Uterus (tissue), 4 donors: Measurements from ENCODE around the gene GIT1. TPM values are rescaled to one million over a fixed set of nuclear protein-coding genes. Genes with fewer than 3 reads are reported as not detected.

ENCODE experiments used
- DNase-seq, 2 donors: peaks; one replicate each; pipeline ENCODE4 v3.0.0-alpha.2; 2019 to 2020
- H3K27ac ChIP-seq, 2 donors: fragments of 200-600 bp; sonication (generic); 1 replicate in 1 of 2; 2 replicates in 1 of 2; pipeline ENCODE4 v1.5.1; 2016 to 2018
- H3K27me3 ChIP-seq, 2 donors: fragments of 200-600 bp; sonication (generic); one replicate each; pipeline ENCODE4 v1.5.1; 2018 to 2019; ENCODE audit warnings: control low read depth in 1 of 2
- H3K36me3 ChIP-seq, 2 donors: fragments of 200-600 bp; sonication (generic); one replicate each; pipeline ENCODE4 v1.5.1; 2019; ENCODE audit warnings: control low read depth in 1 of 2
- H3K4me1 ChIP-seq, 2 donors: fragments of 200-600 bp; sonication (generic); one replicate each; pipeline ENCODE4 v1.5.1; 2018 to 2019; ENCODE audit warnings: control low read depth in 1 of 2
- H3K4me3 ChIP-seq, 2 donors: fragments of 200-600 bp; sonication (generic); 1 replicate in 1 of 2; 2 replicates in 1 of 2; pipeline ENCODE4 v1.5.1; 2018 to 2019; ENCODE audit warnings: mild to moderate bottlenecking in 1 of 2
- H3K9me3 ChIP-seq, 2 donors: fragments of 200-600 bp; sonication (generic); one replicate each; pipeline ENCODE4 v1.5.1; 2019; ENCODE audit warnings: control low read depth in 1 of 2
- POLR2A ChIP-seq, 2 donors: fragments of 450-650 bp; IDR thresholded peaks; one replicate each; pipeline ENCODE4 v1.6.1; 2016; ENCODE audit warnings: antibody characterized with exemption in 2 of 2, mild to moderate bottlenecking in 1 of 2, moderate library complexity in 1 of 2
- intact Hi-C: fragments of 100-400 bp; cut with DNase I; formaldehyde crosslinking; loops from one replicate; pipeline ENCODE4 v1.15.1; 2023; ENCODE audit warnings: low total_unique reads
- total RNA-seq, 4 donors: library from RNA; depleted of rRNA in 3 of 4; stranded (reverse); fragments of >200 nt in 3 of 4; gene quantifications; one replicate each; pipeline versions ENCODE4 v1.1.0 to v1.2.4, GENCODE V29; 2014 to 2023
- TF ChIP-seq, protein P1 (sequence below), 4 experiments: fragments of 200-600 bp in 2 of 4; fragments of 450-650 bp in 2 of 4; sonication (generic) in 2 of 4; IDR thresholded peaks; one replicate each; pipeline ENCODE4 v1.5.1; 2016 to 2019; ENCODE audit warnings: antibody characterized with exemption in 4 of 4, mild to moderate bottlenecking in 2 of 4, moderate library complexity in 1 of 4
- donor health status: DM: yes; HTN: yes; CAD: no.

GIT1 gene
- total RNA-seq, 4 donors from 2014 or later = 13.1 to 75.0 (median 22.9) TPM

DNA sequence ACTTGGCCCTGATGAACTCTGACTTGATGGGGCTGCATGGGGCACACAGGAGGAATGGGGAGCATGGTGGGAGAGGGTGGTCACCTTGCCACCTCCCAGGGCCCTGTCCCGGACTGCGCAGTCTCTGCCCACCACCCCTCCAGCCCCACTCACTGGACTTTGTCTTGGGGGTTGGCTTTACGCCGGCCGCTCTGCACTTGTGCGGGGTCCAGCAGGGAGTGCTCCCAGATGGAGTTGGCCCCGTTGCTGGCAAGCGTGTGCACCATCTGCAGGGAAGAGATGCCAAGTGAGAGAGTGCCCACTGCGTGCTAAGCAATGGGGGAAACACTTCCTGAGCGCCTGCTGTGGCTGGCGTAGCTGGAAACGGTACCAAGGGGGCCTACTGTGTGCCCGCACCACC, 6.7 kb downstream of the GIT1 start:
- no peak overlapping the region for H3K4me3 ChIP-seq
- peaks cover 0 to 5% of the 10 kb centered on the region in 2 donors for H3K4me1 ChIP-seq
- TF ChIP-seq POLR2A (IDR thresholded peaks at IDR 0.05) = no peak
- TF ChIP-seq, protein P1, sequence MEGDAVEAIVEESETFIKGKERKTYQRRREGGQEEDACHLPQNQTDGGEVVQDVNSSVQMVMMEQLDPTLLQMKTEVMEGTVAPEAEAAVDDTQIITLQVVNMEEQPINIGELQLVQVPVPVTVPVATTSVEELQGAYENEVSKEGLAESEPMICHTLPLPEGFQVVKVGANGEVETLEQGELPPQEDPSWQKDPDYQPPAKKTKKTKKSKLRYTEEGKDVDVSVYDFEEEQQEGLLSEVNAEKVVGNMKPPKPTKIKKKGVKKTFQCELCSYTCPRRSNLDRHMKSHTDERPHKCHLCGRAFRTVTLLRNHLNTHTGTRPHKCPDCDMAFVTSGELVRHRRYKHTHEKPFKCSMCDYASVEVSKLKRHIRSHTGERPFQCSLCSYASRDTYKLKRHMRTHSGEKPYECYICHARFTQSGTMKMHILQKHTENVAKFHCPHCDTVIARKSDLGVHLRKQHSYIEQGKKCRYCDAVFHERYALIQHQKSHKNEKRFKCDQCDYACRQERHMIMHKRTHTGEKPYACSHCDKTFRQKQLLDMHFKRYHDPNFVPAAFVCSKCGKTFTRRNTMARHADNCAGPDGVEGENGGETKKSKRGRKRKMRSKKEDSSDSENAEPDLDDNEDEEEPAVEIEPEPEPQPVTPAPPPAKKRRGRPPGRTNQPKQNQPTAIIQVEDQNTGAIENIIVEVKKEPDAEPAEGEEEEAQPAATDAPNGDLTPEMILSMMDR (IDR thresholded peaks at IDR 0.05) = no peak
- H3K36me3 ChIP-seq = no peaks in the 10 kb centered on the region
- no peak overlapping the region for H3K27ac ChIP-seq
- no peak for DNase-seq
- H3K27me3 ChIP-seq = no peaks in the 10 kb centered on the region
- no peaks in the 10 kb centered on the region for H3K9me3 ChIP-seq
- intact Hi-C loops = no loop called here

DNA sequence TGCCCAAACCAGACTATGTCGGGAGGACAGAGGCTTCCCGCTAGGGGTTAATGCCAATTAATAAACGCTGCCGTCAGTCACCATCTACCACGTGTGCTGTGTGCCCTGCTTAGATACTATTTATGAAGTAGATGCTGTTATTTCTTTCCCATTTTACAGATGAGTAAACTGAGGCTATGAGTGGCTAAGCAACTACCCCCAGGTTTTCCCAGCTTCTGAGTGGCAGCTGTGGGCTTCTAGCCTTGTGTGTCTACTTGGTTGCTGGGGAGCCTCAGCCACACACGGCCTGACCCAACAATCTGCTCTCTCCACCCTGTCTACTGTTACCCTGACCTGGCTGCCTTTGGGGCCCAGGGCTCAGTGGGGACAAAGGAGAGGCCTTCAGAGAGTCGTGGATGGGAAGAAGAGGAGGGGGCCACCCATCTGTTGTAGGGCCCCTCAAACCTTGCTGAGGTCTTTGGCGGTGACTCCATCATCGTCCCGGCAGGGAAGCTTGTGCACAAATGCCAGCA, 7.1 kb downstream of the GIT1 start:
- intact Hi-C loops = no loop called here
- Histone ChIP-seq H3K27me3 (no peaks in the 10 kb centered on the region), H3K4me3 (no peak overlapping the region), H3K9me3 (no peaks in the 10 kb centered on the region), H3K36me3 (no peaks in the 10 kb centered on the region), H3K4me1 (peaks cover 3 to 8% of the 10 kb centered on the region in 2 donors), H3K27ac (no peak overlapping the region)
- TF ChIP-seq, protein P1 (IDR thresholded peaks at IDR 0.05) = no peak
- no peak for TF ChIP-seq POLR2A (IDR thresholded peaks at IDR 0.05)
- no peak for DNase-seq

DNA sequence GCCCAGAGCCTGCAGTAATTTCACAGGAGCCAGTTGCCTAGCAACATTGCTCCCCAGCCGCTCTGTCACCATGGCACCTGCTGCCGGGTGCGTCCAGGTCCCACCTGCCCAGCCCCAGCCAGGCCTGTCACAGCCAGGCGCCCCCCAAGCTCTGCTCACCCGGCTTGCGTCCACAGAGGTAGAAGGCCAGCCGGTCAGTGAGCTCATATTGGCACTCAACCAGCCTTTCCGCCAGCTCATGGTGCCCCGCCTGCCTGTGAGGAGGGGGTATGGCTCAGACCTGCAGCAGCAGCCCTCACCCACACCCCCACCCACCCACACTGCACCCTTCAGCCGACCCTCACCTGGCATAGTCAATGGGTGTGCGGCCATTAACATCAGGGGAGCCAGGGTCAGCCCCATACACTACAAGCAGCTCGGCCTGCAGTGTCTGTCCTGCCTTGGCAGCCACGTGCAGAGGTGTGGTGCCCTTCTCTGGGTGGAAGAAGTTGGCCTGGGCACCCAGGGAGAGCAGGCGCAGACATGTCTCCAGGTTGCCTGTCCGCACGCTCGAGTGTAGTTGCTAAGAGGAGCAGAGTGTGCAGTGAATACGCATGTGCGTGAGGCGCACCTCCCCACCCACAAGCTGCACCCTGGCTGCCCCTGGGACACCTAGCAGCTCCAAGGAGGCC, 7.7 kb downstream of the GIT1 start:
- no peak overlapping the region for H3K27ac ChIP-seq
- H3K4me1 ChIP-seq = peaks cover 3 to 10% of the 10 kb centered on the region in 2 donors
- no peak overlapping the region for H3K4me3 ChIP-seq
- no peaks in the 10 kb centered on the region for H3K27me3 ChIP-seq
- H3K36me3 ChIP-seq = no peaks in the 10 kb centered on the region
- no peak for TF ChIP-seq POLR2A (IDR thresholded peaks at IDR 0.05)
- TF ChIP-seq, protein P1 (IDR thresholded peaks at IDR 0.05) = no peak
- intact Hi-C loops = no loop called here
- no peaks in the 10 kb centered on the region for H3K9me3 ChIP-seq
- peak in 1 of 2 donors; percentile 21 for DNase-seq

DNA sequence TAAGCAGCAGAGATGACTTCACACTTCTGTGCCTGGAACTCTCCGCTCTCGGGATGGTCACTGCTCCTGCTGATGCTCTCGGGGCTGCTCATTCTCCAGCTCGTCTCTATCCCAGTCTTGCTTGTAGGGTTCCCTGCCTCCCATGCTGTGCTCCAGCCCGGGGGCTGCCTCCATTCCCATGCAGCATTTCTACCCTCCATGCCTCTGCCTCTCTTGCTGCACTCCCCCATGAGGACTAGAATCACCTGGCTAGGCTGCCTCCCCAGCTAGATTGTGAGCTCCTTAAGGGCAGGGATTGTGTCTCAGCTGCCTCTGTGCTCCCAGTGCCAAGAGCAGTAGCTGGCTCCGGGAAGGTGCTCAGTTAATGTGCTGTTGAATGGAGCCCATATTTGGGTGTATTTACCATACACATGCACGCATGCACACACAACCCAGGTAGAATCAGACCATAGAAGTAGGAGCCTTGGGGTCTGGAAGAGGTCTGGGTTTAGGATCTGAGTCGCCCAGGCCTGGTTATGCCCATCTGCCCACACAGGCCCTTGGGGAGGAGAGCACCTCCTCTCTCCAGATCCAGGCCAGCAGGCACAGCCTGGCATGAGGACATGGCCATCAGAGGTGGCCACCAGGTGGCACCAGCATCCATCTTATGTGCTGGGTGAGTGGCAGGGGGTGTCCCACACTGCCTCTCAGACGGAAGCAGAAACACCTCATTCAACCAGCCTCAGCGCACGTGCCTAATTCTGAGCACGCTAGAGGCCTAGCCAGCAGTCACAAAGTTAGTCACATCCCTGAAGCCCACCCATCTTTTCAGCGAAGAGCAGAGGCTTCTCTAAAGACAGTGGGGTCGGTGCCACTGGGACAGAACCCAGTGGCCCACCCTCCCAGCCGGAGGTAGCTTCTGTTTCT, 9.3 kb downstream of the GIT1 start:
- Histone ChIP-seq H3K9me3 (no peaks in the 10 kb centered on the region), H3K4me1 (peaks cover 3 to 10% of the 10 kb centered on the region in 2 donors), H3K27me3 (no peaks in the 10 kb centered on the region), H3K36me3 (no peaks in the 10 kb centered on the region), H3K27ac (peak overlapping the region in 1 of 2 donors; percentile 10), H3K4me3 (no peak overlapping the region)
- DNase-seq = peak; percentile 83
- intact Hi-C loops = no loop called here
- TF ChIP-seq, protein P1 (IDR thresholded peaks at IDR 0.05) = peak; percentile 80 to 95 (median 91)
- peak in 1 of 2 donors; percentile 20 for TF ChIP-seq POLR2A (IDR thresholded peaks at IDR 0.05)
